Panc1 (cell line): Measurements from ENCODE around the gene TIMMDC1. TPM values are rescaled to one million over a fixed set of nuclear protein-coding genes. Genes with fewer than 3 reads are reported as not detected.

Source experiments
- ATAC-seq: fragments of 200-7000 bp; cut with Tn5 transposase; 2 replicates; pipeline ENCODE4 v1.9.1; 2020; ENCODE audit warnings: mild to moderate bottlenecking, moderate library complexity
- BruUV-seq: library from RNA; stranded (reverse); fragments of 400-500 nt; replicated peaks from 2 replicates; lab custom pipeline; 2021; lab: Mats Ljungman, UMichigan
- CTCF ChIA-PET: fragments of 300-600 bp; sonication (Branson Sonifier 250); formaldehyde crosslinking; loops from one replicate; lab custom pipeline; 2022; ENCODE audit warnings: antibody characterized with exemption; lab: Charles Lee
- POLR2A ChIA-PET: fragments of 300-600 bp; sonication (Branson Sonifier 250); formaldehyde crosslinking; loops from one replicate; lab custom pipeline; 2022; ENCODE audit warnings: antibody characterized with exemption; lab: Charles Lee
- DNase-seq: peaks from one replicate; pipeline ENCODE4 v3.0.0-alpha.2; 2010; ENCODE audit warnings: low read depth, low spot score
- H3K27ac ChIP-seq: 2 replicates; pipeline ENCODE4 v1.5.1; 2011; ENCODE audit warnings: mild to moderate bottlenecking, low read length, inconsistent platforms
- H3K27me3 ChIP-seq: fragments of 200-500 bp; sonication (Bioruptor generic); 2 replicates; pipeline ENCODE4 v1.6.0; 2014; ENCODE audit warnings: low read length, inconsistent platforms; ENCODE audit not compliant: control insufficient read depth, insufficient read depth
- H3K36me3 ChIP-seq: fragments of 200-500 bp; sonication (Bioruptor generic); 2 replicates; pipeline ENCODE4 v1.5.1; 2014; ENCODE audit warnings: inconsistent platforms, mild to moderate bottlenecking, low read length, moderate library complexity; ENCODE audit not compliant: control insufficient read depth, insufficient read depth
- H3K4me1 ChIP-seq: 2 replicates; pipeline ENCODE4 v1.5.1; 2011; ENCODE audit warnings: inconsistent platforms, mild to moderate bottlenecking, low read length, moderate library complexity; ENCODE audit not compliant: control insufficient read depth, insufficient read depth
- H3K4me3 ChIP-seq, 2 experiments: 2 replicates each; pipeline ENCODE4 v1.5.1; 2011 to 2012; ENCODE audit warnings: low read depth in 2 of 2, low read length in 2 of 2, mild to moderate bottlenecking in 2 of 2, inconsistent platforms in 1 of 2, moderate library complexity in 1 of 2
- H3K9me3 ChIP-seq: fragments of 200-500 bp; sonication (Bioruptor generic); 2 replicates; pipeline ENCODE4 v1.5.1; 2014; ENCODE audit warnings: low read depth, mild to moderate bottlenecking, inconsistent platforms, low read length, moderate library complexity; ENCODE audit not compliant: control insufficient read depth, insufficient read depth
- POLR2AphosphoS5 ChIP-seq: IDR thresholded peaks from 2 replicates; pipeline ENCODE4 v1.6.1; 2012; ENCODE audit warnings: mild to moderate bottlenecking, low read depth, low read length, moderate library complexity
- SIN3A ChIP-seq: IDR thresholded peaks from 2 replicates; pipeline ENCODE4 v1.6.1; 2012; ENCODE audit warnings: low read depth, mild to moderate bottlenecking, low read length, moderate library complexity, borderline replicate concordance; ENCODE audit not compliant: insufficient read depth
- TCF7L2 ChIP-seq: IDR thresholded peaks from 2 replicates; pipeline ENCODE4 v1.6.1; 2011; ENCODE audit warnings: mild to moderate bottlenecking, low read depth, low read length, inconsistent platforms
- in situ Hi-C: cut with HindIII; loops from 2 replicates; pipeline ENCODE4 v1.10.0; 2016; ENCODE audit warnings: low sequenced_read_pairs, low pct_unique_long_range_greater_than_20kb
- intact Hi-C: fragments of 100-400 bp; cut with micrococcal nuclease; formaldehyde crosslinking; loops from one replicate; pipeline ENCODE4 v1.10.0; 2022; ENCODE audit not compliant: unreplicated experiment
- total RNA-seq: library from RNA; stranded (reverse); gene quantifications from one replicate; pipeline ENCODE4 v1.2.1, GENCODE V29; 2021; ENCODE audit not compliant: unreplicated experiment
- TF ChIP-seq, protein P1 (sequence below): fragments of 450-650 bp; IDR thresholded peaks from 2 replicates; pipeline ENCODE4 v1.5.1; 2017; ENCODE audit warnings: mild to moderate bottlenecking
- TF ChIP-seq, protein P2 (sequence below), 2 experiments: IDR thresholded peaks; 2 replicates each; pipeline ENCODE4 v1.6.1; 2011 to 2012; ENCODE audit warnings: low read depth in 2 of 2, control low read depth in 1 of 2, low read length in 1 of 2, mild to moderate bottlenecking in 1 of 2, moderate library complexity in 1 of 2; ENCODE audit not compliant: insufficient read depth in 1 of 2

TIMMDC1 gene
- total RNA-seq, 1 experiment from 2014 or later = 170 TPM

DNA sequence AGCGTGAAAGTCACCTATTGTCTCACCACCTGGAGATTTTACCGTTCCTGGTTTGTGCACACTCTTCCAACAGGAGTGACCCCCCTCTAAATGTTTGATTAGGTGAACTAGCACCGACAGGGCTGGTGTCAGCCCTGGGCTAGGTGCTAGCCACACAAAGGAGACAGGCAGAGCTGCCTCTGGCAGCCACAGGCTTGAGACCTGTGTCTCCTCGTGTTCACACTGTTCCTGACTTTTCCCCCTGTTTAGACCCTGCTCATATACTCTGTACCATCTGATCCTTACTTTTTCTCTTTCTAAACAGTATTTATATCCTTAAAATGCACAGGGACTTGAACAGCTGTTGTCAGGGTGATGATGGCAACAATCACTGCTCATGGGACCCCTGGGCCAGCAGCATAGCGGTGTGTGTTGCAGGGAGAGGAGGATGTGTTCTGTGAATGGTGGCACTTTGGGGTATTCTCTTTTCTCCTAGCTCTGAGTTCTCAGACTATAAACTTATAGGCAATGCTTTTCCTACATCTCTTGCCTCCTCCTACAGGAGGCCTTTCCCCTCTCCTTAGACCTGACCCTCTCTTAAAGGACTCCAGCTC, 55.6 kb downstream of the TIMMDC1 start:
- POLR2A ChIA-PET = interaction anchor here (0.6 kb wide), 1 partner anchor 135 kb away, joined by 26 read pairs; no protein-coding TSS in a partner anchor

DNA sequence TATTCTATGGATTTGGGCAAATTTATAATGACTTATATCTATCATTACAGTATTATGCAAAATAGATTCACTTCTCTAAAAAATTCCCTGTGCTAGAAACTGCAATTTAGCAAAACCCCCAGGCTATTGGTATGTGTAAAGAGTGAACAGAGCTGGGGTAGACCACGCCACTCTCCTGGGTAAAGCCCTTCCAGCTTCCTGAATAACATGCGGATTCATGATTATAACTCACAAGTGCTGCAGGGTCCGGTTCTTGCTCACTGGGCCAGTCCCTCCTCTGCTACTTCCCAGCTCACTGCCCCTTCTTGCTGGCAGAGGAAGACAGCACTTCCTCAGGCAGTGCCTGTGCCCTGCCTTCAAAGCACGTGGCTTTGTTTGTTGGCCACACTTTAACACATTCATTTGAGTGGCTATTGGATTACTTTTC, 57.0 kb downstream of the TIMMDC1 start:
- Histone ChIP-seq H3K27me3 (no peaks in the 10 kb centered on the region; the same call in 1 of the 2 replicates), H3K4me3 (no peak overlapping the region), H3K9me3 (no peaks in the 10 kb centered on the region), H3K4me1 (no peaks in the 10 kb centered on the region), H3K36me3 (no peaks in the 10 kb centered on the region), H3K27ac (no peak overlapping the region)
- TF ChIP-seq SIN3A (no peak), POLR2AphosphoS5 (no peak), TCF7L2 (no peak)
- TF ChIP-seq, protein P1, sequence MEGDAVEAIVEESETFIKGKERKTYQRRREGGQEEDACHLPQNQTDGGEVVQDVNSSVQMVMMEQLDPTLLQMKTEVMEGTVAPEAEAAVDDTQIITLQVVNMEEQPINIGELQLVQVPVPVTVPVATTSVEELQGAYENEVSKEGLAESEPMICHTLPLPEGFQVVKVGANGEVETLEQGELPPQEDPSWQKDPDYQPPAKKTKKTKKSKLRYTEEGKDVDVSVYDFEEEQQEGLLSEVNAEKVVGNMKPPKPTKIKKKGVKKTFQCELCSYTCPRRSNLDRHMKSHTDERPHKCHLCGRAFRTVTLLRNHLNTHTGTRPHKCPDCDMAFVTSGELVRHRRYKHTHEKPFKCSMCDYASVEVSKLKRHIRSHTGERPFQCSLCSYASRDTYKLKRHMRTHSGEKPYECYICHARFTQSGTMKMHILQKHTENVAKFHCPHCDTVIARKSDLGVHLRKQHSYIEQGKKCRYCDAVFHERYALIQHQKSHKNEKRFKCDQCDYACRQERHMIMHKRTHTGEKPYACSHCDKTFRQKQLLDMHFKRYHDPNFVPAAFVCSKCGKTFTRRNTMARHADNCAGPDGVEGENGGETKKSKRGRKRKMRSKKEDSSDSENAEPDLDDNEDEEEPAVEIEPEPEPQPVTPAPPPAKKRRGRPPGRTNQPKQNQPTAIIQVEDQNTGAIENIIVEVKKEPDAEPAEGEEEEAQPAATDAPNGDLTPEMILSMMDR = no peak
- TF ChIP-seq, protein P2, sequence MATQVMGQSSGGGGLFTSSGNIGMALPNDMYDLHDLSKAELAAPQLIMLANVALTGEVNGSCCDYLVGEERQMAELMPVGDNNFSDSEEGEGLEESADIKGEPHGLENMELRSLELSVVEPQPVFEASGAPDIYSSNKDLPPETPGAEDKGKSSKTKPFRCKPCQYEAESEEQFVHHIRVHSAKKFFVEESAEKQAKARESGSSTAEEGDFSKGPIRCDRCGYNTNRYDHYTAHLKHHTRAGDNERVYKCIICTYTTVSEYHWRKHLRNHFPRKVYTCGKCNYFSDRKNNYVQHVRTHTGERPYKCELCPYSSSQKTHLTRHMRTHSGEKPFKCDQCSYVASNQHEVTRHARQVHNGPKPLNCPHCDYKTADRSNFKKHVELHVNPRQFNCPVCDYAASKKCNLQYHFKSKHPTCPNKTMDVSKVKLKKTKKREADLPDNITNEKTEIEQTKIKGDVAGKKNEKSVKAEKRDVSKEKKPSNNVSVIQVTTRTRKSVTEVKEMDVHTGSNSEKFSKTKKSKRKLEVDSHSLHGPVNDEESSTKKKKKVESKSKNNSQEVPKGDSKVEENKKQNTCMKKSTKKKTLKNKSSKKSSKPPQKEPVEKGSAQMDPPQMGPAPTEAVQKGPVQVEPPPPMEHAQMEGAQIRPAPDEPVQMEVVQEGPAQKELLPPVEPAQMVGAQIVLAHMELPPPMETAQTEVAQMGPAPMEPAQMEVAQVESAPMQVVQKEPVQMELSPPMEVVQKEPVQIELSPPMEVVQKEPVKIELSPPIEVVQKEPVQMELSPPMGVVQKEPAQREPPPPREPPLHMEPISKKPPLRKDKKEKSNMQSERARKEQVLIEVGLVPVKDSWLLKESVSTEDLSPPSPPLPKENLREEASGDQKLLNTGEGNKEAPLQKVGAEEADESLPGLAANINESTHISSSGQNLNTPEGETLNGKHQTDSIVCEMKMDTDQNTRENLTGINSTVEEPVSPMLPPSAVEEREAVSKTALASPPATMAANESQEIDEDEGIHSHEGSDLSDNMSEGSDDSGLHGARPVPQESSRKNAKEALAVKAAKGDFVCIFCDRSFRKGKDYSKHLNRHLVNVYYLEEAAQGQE (IDR thresholded peaks at IDR 0.05; ENCODE audit: insufficient read depth in 1 of 2, low read depth in 2 of 2, low read length in 1 of 2) = no peak
- in situ Hi-C loops (no loop called here), intact Hi-C loops (no loop called here)
- ChIA-PET POLR2A (no interaction called here), CTCF (no interaction called here)
- DNase-seq (no peak), ATAC-seq (no peak)
- BruUV-seq = no TSS peak

More for the DNA sequence above, 55.6 kb downstream of the TIMMDC1 start:
- Histone ChIP-seq H3K27me3 (no peaks in the 10 kb centered on the region; the same call in 1 of the 2 replicates), H3K27ac (no peak overlapping the region), H3K36me3 (no peaks in the 10 kb centered on the region), H3K4me1 (no peaks in the 10 kb centered on the region), H3K9me3 (no peaks in the 10 kb centered on the region), H3K4me3 (no peak overlapping the region)
- ATAC-seq (peak; percentile 43), DNase-seq (no peak)
- TF ChIP-seq, protein P2 (IDR thresholded peaks at IDR 0.05; ENCODE audit: insufficient read depth in 1 of 2, low read depth in 2 of 2, low read length in 1 of 2) = no peak
- TF ChIP-seq, protein P1 = no peak
- TF ChIP-seq POLR2AphosphoS5 (no peak), TCF7L2 (no peak), SIN3A (no peak)
- BruUV-seq = no TSS peak
- in situ Hi-C loops (no loop called here), intact Hi-C loops (no loop called here)
- CTCF ChIA-PET = no interaction called here
